HepG2 (cell line): ENCODE data around the gene FER1L5. TPM values are rescaled to one million over a fixed set of nuclear protein-coding genes. Genes with fewer than 3 reads are reported as not detected.

ENCODE experiments used
- CREBL2 ChIP-seq: sonication (generic); formaldehyde crosslinking; IDR thresholded peaks from 2 replicates; pipeline ENCODE4 v1.8.1; 2023; ENCODE audit warnings: missing genetic modification reagents, mild to moderate bottlenecking, borderline replicate concordance
- HDAC2 ChIP-seq: sonication (generic); formaldehyde crosslinking; IDR thresholded peaks from 2 replicates; pipeline ENCODE4 v1.4.0; 2020; ENCODE audit warnings: missing genetic modification reagents
- KAT7 ChIP-seq: IDR thresholded peaks from 2 replicates; pipeline ENCODE4 v1.6.1; 2018; ENCODE audit warnings: borderline replicate concordance, missing compliant biosample characterization
- KAT8 ChIP-seq: IDR thresholded peaks from 2 replicates; pipeline ENCODE4 v1.6.1; 2016; ENCODE audit warnings: missing genetic modification reagents, missing compliant biosample characterization
- KLF11 ChIP-seq: IDR thresholded peaks from 2 replicates; pipeline ENCODE4 v1.6.1; 2016; ENCODE audit warnings: missing compliant biosample characterization
- PATZ1 ChIP-seq: sonication (generic); formaldehyde crosslinking; IDR thresholded peaks from 2 replicates; pipeline ENCODE4 v1.4.0; 2020; ENCODE audit warnings: missing genetic modification reagents
- PHF20 ChIP-seq: sonication (generic); formaldehyde crosslinking; IDR thresholded peaks from 2 replicates; pipeline ENCODE4 v1.5.0; 2020; ENCODE audit warnings: mild to moderate bottlenecking, missing genetic modification reagents
- SAP130 ChIP-seq: IDR thresholded peaks from 2 replicates; pipeline ENCODE4 v1.6.1; 2016; ENCODE audit warnings: low read depth
- ZBTB20 ChIP-seq: sonication (generic); formaldehyde crosslinking; IDR thresholded peaks from 2 replicates; pipeline ENCODE4 v1.8.1; 2023; ENCODE audit warnings: missing genetic modification reagents, low read depth, mild to moderate bottlenecking, borderline replicate concordance
- ZBTB7B ChIP-seq: sonication (generic); formaldehyde crosslinking; IDR thresholded peaks from 2 replicates; pipeline ENCODE4 v1.4.0; 2020; ENCODE audit warnings: missing genetic modification reagents
- ZMAT3 ChIP-seq: sonication (generic); formaldehyde crosslinking; conservative IDR thresholded peaks from 2 replicates; pipeline ENCODE4 v1.7.0; 2021; ENCODE audit warnings: missing genetic modification reagents
- ZNF503 ChIP-seq: sonication (generic); formaldehyde crosslinking; IDR thresholded peaks from 2 replicates; pipeline ENCODE4 v1.4.0; 2020; ENCODE audit warnings: missing genetic modification reagents
- ZNF572 ChIP-seq: sonication (generic); formaldehyde crosslinking; IDR thresholded peaks from 2 replicates; pipeline ENCODE4 v1.5.1; 2020; ENCODE audit warnings: mild to moderate bottlenecking, missing genetic modification reagents
- ZNF629 ChIP-seq: sonication (generic); formaldehyde crosslinking; conservative IDR thresholded peaks from 2 replicates; pipeline ENCODE4 v1.5.0; 2020; ENCODE audit warnings: missing genetic modification reagents
- ZNF652 ChIP-seq: IDR thresholded peaks from 2 replicates; pipeline ENCODE4 v1.6.1; 2016; ENCODE audit warnings: low read depth, borderline replicate concordance
- ZNF720 ChIP-seq: sonication (generic); formaldehyde crosslinking; IDR thresholded peaks from 2 replicates; pipeline ENCODE4 v1.4.0; 2020; ENCODE audit warnings: missing genetic modification reagents
- ZNF776 ChIP-seq: sonication (generic); formaldehyde crosslinking; IDR thresholded peaks from 2 replicates; pipeline ENCODE4 v1.4.0; 2020; ENCODE audit warnings: mild to moderate bottlenecking, missing genetic modification reagents
- ZNF780A ChIP-seq: sonication (generic); formaldehyde crosslinking; IDR thresholded peaks from 2 replicates; pipeline ENCODE4 v1.8.0; 2022; ENCODE audit warnings: mild to moderate bottlenecking, missing genetic modification reagents, moderate library complexity
- ZNF850 ChIP-seq: sonication (generic); formaldehyde crosslinking; conservative IDR thresholded peaks from 2 replicates; pipeline ENCODE4 v1.9.0; 2021; ENCODE audit warnings: mild to moderate bottlenecking, missing genetic modification reagents
- ZSCAN5A ChIP-seq: sonication (generic); formaldehyde crosslinking; IDR thresholded peaks from 2 replicates; pipeline ENCODE4 v1.8.0; 2022; ENCODE audit warnings: mild to moderate bottlenecking, missing genetic modification reagents, borderline replicate concordance
- polyA plus RNA-seq, 8 experiments: library from polyadenylated mRNA; depleted of rRNA in 3 of 8; stranded (reverse) in 7 of 8; unstranded in 1 of 8; fragments of >200 nt; fragmentation: Illumina TruSeq in 4 of 8; extraction: Trizol in 4 of 8; gene quantifications; 2 replicates each; pipeline versions ENCODE4 v1.2.1 to v1.2.3, GENCODE V29; 2011 to 2016; ENCODE audit warnings: low read depth in 4 of 8, missing spikeins in 1 of 8, mixed read lengths in 1 of 8; ENCODE audit not compliant: insufficient read depth in 1 of 8
- total RNA-seq, 5 experiments: library from RNA; depleted of rRNA; stranded (reverse); fragments of >200 nt; fragmentation: Illumina TruSeq; extraction: Trizol; gene quantifications; 2 replicates each; pipeline ENCODE4 v1.2.3, GENCODE V29; 2016; ENCODE audit warnings: low read depth in 1 of 5
- TF ChIP-seq, protein P1 (sequence below): sonication (generic); formaldehyde crosslinking; IDR thresholded peaks from 2 replicates; pipeline ENCODE4 v1.5.1; 2020; ENCODE audit warnings: missing genetic modification reagents, mild to moderate bottlenecking, borderline replicate concordance
- TF ChIP-seq, protein P2 (sequence below): sonication (generic); formaldehyde crosslinking; IDR thresholded peaks from 2 replicates; pipeline ENCODE4 v1.4.0; 2020; ENCODE audit warnings: low read depth, mild to moderate bottlenecking, missing genetic modification reagents

Gene FER1L5
- total and polyA plus RNA-seq, 2 of the 13 experiments (the other 11 are each of a cell fraction or from before 2014, with no cell fraction given) = 0.02 to 0.08 TPM

- TF ChIP-seq PHF20 (CRISPR knock-in tag) = peak; percentile 71; the same call in 1 of the 2 replicates
- TF ChIP-seq ZNF629 (CRISPR knock-in tag) = no peak
- 0 out of 2 replicates have a peak, but pooled peaks have one; percentile 33 for TF ChIP-seq ZNF720
- TF ChIP-seq, protein P1, sequence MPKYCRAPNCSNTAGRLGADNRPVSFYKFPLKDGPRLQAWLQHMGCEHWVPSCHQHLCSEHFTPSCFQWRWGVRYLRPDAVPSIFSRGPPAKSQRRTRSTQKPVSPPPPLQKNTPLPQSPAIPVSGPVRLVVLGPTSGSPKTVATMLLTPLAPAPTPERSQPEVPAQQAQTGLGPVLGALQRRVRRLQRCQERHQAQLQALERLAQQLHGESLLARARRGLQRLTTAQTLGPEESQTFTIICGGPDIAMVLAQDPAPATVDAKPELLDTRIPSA (CRISPR knock-in tag) = no peak
- TF ChIP-seq ZBTB7B (CRISPR knock-in tag) = peak; percentile 94
- TF ChIP-seq ZNF776 (CRISPR knock-in tag) = no peak
- TF ChIP-seq ZBTB20 = no peak
- TF ChIP-seq KLF11 = peak; percentile 65; the same call in 1 of the 2 replicates
- TF ChIP-seq, protein P2, sequence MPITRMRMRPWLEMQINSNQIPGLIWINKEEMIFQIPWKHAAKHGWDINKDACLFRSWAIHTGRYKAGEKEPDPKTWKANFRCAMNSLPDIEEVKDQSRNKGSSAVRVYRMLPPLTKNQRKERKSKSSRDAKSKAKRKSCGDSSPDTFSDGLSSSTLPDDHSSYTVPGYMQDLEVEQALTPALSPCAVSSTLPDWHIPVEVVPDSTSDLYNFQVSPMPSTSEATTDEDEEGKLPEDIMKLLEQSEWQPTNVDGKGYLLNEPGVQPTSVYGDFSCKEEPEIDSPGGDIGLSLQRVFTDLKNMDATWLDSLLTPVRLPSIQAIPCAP (CRISPR knock-in tag) = no peak
- TF ChIP-seq SAP130 (CRISPR knock-in tag) = peak; percentile 83
- peak; percentile 51; the same call in 1 of the 2 replicates for TF ChIP-seq ZMAT3 (CRISPR knock-in tag)
- peak; percentile 59; the same call in 1 of the 2 replicates for TF ChIP-seq ZNF503 (CRISPR knock-in tag)
- peak; percentile 44; the same call in 1 of the 2 replicates for TF ChIP-seq KAT7 (CRISPR knock-in tag)
- peak; percentile 91; the same call in 1 of the 2 replicates for TF ChIP-seq ZNF572 (CRISPR knock-in tag)
- TF ChIP-seq ZNF780A (CRISPR knock-in tag) = no peak
- no peak for TF ChIP-seq ZNF850 (CRISPR knock-in tag)
- peak; percentile 75 for TF ChIP-seq KAT8 (CRISPR knock-in tag)
- TF ChIP-seq PATZ1 = peak; percentile 33; the same call in 1 of the 2 replicates
- TF ChIP-seq ZNF652 (CRISPR knock-in tag) = no peak
- 0 out of 2 replicates have a peak, but pooled peaks have one; percentile 7 for TF ChIP-seq HDAC2 (CRISPR knock-in tag)
- 0 out of 2 replicates have a peak, but pooled peaks have one; percentile 77 for TF ChIP-seq CREBL2 (CRISPR knock-in tag)
- TF ChIP-seq ZSCAN5A = peak; percentile 56; the same call in 1 of the 2 replicates
Observed at GRCh38 chr2:96739633-96740428, 97.3 kb downstream of the FER1L5 start, which contains the start of gene LMAN2L (continued).
